ENCODE measurements around the gene TDRD12.
"Not testable (repeated sequence)": the region's sequence is repeated elsewhere in the genome, so short reads cannot be mapped to it uniquely, and the experiment has no call there.

Gene TDRD12

DNA sequence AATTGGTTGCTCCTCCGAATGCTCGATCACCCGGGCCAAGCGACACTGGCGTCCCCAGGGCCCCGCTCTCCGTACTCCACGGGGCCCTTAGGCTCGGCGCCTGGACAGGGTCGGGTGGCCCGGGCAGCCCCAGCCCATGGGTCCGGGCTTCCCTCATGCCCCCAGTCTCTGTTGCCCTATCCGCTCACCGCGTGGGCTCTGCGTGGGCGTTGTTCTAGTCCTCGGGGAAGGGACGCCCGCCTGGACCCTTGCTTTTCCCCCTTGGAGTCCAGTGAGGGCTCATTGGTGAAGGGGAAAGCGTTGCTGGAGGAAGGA, 1.3 kb downstream of the TDRD12 start:
- TF ChIP-seq, protein P1, sequence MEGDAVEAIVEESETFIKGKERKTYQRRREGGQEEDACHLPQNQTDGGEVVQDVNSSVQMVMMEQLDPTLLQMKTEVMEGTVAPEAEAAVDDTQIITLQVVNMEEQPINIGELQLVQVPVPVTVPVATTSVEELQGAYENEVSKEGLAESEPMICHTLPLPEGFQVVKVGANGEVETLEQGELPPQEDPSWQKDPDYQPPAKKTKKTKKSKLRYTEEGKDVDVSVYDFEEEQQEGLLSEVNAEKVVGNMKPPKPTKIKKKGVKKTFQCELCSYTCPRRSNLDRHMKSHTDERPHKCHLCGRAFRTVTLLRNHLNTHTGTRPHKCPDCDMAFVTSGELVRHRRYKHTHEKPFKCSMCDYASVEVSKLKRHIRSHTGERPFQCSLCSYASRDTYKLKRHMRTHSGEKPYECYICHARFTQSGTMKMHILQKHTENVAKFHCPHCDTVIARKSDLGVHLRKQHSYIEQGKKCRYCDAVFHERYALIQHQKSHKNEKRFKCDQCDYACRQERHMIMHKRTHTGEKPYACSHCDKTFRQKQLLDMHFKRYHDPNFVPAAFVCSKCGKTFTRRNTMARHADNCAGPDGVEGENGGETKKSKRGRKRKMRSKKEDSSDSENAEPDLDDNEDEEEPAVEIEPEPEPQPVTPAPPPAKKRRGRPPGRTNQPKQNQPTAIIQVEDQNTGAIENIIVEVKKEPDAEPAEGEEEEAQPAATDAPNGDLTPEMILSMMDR (IDR thresholded peaks at IDR 0.05; ENCODE audit: insufficient read depth, low read length, missing control alignments): no peak
- CTCF ChIA-PET: no interaction called here
- DNase-seq (ENCODE audit: low read depth, low spot score): no peak
- POLR2A ChIA-PET: no interaction called here
- no peak overlapping the region for H3K4me3 ChIP-seq (ENCODE audit: low read depth, low read length)

DNA sequence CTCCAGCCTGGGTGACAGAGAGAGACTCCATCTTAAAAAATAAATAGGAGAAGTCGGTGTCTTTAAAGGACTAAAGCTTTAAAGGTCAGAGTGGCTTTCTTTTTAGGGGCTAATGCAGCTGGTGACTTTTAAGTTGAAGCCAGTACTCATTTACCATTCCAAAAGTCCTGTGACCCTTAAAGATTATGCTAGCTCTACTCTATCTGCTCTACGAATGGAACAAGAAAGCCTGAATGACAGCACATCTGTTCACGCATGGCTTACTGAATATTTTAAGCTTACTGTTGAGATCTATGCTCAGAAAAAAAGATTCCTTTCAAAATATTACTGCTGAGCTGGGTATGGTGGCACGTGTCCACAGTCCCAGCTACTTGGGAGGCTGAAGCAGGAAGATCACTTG, 16.4 kb downstream of the TDRD12 start:
- ChIA-PET CTCF (no interaction called here), POLR2A (no interaction called here)
- no peak overlapping the region for H3K4me3 ChIP-seq (ENCODE audit: low read depth, low read length)
- TF ChIP-seq, protein P1 (IDR thresholded peaks at IDR 0.05; ENCODE audit: insufficient read depth, low read length, missing control alignments): no peak
- DNase-seq (ENCODE audit: low read depth, low spot score): no peak

DNA sequence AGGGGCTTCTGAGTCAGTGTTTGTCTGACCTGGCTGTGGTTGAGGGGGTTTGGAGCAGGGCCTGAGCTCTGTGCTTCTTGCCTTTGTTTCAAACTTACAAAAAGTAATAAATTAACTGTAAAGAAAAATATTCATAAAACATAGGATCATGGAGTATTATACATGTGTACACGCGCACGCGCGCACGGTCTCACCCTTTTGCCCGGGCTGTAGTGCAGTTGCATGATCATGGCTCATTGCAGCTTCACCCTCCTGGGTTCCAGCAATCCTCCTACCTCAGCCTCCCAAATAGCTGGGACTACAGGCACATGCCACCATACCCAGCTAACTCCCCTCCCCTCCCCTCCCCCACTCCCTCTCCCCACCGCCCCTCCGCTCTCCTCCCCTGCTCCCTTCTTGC, 23.5 kb downstream of the TDRD12 start:
- TF ChIP-seq, protein P1 (IDR thresholded peaks at IDR 0.05; ENCODE audit: insufficient read depth, low read length, missing control alignments): no peak
- no peak overlapping the region for H3K4me3 ChIP-seq (ENCODE audit: low read depth, low read length)
- ChIA-PET CTCF (no interaction called here), POLR2A (no interaction called here)
- DNase-seq (ENCODE audit: low read depth, low spot score): no peak

DNA sequence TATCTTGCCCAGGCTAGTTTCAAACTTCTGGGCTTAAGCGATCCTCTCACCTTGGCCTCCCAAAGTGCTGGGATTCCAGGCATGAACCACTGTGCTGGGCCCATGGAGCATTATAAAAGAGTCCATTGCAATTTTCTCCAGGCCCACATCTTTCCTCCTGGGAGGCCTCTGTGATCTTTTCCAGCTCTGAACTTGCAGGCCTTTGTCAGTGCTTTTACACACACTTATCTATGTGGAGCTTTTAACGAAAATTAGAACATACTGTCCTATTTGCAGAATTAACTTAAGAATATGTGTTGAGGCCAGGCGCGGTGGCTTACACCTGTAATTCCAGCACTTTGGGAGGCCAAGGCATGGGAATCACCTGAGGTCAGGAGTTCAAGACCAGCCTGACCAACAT, 23.9 kb downstream of the TDRD12 start:
- TF ChIP-seq, protein P1 (IDR thresholded peaks at IDR 0.05; ENCODE audit: insufficient read depth, low read length, missing control alignments): no peak
- no peak for DNase-seq (ENCODE audit: low read depth, low spot score)
- no peak overlapping the region for H3K4me3 ChIP-seq (ENCODE audit: low read depth, low read length)
- CTCF ChIA-PET: no interaction called here
- POLR2A ChIA-PET: no interaction called here

DNA sequence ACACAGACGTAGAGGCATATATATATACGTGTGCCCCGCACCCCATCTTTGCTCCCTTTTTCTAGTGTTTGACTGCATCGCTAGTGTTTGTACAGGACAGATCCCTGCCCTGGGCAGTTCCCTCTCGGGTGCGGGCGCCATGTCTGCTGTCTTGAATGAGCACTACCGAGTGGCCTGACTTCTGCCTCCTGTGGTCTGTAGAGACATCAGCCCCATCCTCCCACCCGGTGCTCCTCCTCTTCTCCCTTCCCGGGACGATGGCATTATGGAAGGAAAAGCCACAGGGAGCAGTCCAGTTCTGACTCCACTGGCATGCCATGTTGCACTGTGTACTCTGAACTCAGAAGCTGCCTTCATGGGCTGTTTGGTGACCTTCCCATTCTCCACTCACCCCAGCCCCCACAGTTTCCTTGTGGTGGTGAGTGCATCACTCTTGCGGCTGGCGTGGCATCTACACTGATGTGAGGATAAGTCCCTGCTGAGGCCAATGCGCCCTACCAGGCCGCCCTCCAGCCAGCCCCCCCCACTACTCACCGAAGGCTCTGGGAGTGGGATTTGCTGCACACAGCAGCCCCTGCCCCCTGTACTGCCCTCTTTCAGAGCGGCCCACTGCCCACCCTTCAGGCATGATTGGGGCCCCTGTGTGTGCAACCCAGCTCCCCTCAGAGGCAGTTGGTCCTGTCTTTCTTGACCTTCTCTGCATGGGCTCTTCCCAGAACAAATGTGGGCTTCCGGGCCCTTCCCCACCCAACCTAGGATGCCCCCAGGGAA, 25.2 kb downstream of the TDRD12 start:
- POLR2A ChIA-PET: no interaction called here
- TF ChIP-seq, protein P1 (IDR thresholded peaks at IDR 0.05; ENCODE audit: insufficient read depth, low read length, missing control alignments): no peak
- DNase-seq (ENCODE audit: low read depth, low spot score): no peak
- no peak overlapping the region for H3K4me3 ChIP-seq (ENCODE audit: low read depth, low read length)
- CTCF ChIA-PET: no interaction called here

DNA sequence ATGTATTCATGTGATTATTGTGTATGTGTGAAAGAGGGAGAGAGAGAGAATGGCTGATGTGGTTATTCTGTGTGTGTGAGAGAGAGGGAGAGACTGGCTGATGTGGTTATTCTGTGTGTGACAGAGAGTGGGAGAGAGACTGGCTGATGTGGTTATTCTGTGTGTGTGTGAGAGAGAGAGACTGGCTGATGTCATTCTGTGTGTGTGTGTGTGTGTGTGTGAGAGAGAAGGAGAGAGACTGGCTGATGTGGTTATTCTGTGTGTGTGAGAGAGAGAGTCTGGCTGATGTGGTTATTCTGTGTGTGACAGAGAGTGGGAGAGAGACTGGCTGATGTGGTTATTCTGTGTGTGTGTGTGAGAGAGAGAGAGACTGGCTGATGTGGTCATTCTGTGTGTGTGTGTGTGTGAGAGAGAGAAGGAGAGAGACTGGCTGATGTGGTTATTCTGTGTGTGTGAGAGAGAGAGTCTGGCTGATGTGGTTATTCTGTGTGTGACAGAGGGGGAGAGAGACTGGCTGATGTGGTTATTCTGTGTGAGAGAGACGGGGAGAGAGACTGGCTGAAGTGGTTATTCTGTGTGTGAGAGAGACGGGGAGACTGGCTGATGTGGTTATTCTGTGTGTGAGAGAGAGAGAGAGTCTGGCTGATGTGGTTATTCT, 26.2 kb downstream of the TDRD12 start:
- DNase-seq (ENCODE audit: low read depth, low spot score); POLR2A ChIA-PET; H3K4me3 ChIP-seq (ENCODE audit: low read depth, low read length); CTCF ChIA-PET: not testable (repeated sequence)

DNA sequence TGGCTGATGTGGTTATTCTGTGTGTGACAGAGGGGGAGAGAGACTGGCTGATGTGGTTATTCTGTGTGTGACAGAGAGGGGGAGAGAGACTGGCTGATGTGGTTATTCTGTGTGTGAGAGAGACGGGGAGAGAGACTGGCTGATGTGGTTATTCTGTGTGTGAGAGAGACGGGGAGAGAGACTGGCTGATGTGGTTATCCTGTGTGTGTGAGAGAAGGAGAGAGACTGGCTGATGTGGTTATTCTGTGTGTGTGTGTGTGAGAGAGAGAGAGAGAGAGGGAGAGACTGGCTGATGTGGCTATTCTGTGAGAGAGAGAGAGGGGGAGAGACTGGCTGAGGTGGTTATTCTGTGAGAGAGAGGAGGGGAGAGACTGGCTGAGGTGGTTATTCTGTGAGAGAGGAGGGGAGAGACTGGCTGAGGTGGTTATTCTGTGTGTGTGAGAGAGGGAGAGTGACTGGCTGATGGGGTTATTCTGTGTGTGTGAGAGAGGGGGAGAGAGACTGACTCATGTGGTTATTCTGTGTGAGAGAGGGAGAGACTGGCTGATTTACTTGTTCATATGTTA, 27.1 kb downstream of the TDRD12 start:
- DNase-seq (ENCODE audit: low read depth, low spot score); H3K4me3 ChIP-seq (ENCODE audit: low read depth, low read length); POLR2A ChIA-PET; CTCF ChIA-PET: not testable (repeated sequence)

Measured in AG04449 (cell line).